ENCODE data around the gene MAFG.

Gene MAFG

DNA sequence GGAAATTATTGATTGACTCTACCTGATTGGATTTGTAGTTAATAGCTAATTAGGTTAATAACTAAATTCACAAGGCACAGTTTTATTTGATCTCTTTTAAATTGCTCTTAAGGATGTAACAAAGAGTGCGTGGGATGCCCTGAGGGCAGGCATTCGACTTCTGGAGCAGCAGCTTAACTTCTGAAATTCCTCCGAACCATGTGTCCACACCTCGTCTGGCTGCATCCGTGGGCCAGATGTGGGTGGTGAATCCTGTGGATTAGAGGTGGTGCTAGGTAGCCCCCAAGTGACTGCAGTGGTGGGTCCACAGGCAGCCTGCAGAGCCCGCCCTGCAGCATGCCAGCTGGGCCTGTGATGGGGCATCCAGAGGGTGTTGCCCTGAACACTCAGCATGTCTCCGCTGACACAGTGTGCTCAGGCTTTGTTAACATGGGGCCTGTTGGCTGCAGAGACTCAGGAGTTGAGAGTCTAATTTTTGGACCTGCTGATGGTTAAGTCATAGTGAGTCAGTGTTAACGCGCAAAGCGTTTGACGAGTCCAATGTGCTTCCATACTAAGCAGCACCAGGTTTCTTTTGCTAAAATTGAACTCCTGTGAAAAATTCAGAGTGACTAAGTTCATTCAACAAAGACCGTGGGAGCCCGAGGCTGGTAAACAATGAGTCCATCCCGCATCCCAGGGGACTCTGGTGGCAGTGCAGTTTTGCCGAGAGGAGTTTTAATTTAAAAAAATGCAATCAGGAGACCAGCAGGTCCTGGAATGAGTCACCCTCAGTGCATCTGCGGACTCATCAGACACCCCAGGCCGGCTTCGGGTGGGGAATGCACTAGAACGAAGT lies 29.3 kb downstream of the MAFG start:
- no peak for DNase-seq (ENCODE audit: low read depth in 2 of 2)

DNA sequence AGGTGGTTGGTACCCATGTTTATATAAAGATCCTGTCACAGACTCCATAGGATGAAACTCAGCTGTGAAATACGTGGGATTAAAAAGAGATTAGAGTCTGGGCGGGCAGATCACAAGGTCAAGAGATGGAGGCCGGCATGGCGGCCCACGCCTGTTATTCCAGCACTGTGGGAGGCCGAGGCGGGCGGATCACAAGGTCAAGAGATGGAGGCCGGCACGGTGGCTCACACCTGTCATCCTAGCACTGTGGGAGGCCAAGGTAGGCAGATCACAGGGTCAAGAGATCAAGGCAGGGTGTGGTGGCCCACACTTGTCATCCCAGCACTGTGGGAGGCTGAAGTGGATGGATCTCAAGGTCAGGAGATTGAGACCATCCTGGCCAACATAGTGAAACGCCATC lies 32.1 kb downstream of the MAFG start:
- no peak for DNase-seq (ENCODE audit: low read depth in 2 of 2)

DNA sequence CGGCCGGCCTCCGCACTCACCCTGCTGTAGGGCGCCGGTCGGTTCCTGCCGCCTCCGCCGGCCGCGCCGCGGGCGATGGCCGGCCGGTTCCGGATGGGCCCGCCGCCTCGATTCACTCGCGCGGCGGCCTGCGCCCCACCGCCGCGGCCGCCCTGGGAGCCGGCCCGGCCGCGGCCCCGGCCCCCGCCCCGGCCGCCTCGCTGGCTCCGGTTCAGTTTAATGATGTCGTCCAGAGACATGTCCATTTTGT lies 36.3 kb downstream of the MAFG start:
- DNase-seq (ENCODE audit: low read depth in 2 of 2) = no peak

DNA sequence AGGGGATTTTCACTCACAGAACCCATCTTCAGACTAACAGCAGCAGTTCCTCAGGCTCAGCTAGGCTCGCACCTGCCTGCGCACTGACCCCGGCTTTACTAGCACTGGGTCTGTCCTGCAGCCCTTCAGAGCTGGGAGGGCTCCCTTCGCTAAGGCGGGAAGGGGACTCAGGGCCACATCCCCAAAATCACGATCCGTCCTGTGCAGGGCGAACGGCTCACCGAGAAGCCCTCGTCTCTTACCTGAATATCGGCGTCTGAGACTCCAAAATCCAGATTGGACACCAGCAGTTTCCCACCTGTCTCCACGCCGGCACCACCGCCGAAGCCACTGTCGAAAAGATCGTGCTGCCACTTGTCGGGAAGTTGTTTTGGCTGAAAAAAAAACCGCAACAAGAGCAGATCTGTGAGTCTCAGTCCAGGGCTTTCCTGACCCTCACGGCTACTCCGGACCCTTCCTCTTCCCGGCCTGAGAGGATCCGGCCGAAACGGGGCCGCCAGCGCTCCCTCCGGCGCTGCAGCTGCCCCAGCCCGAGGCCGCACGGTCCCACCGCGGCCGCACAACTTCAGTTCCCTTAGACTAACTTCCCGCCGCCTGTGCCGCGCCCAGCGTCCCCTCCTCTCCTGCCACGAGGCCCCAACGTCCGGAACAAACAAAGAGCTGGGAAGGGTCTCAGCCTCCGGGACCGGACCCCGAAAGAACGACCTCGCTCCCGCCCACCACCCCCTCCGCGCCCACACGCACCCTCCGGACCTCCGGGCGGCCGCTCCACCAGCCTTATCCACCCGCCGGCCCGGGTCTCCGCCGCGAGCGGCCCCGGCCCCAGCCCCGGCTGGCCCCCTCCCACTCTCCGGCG lies 36.9 kb downstream of the MAFG start:
- DNase-seq (ENCODE audit: low read depth in 2 of 2) = no peak

DNA sequence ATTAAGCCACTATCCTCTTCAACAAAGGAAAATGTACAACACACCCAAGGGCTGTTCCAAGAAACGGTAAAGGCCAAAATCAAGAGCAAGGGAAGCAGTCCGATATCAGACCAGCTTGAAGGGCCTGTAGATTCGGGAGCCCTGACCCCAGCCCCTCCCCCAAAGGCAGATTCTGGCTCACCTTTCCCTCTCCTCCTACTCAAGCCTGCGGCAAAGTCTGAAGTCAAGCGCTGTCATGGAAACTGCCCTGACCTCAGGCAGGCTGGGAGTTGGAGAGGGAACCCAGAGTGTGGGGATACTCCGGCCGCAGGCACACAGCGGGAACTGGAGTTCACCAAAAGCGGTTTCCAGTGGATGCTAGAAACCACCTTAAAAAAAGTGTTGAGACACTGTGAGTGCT lies 37.9 kb downstream of the MAFG start:
- DNase-seq (ENCODE audit: low read depth in 2 of 2) = no peak

DNA sequence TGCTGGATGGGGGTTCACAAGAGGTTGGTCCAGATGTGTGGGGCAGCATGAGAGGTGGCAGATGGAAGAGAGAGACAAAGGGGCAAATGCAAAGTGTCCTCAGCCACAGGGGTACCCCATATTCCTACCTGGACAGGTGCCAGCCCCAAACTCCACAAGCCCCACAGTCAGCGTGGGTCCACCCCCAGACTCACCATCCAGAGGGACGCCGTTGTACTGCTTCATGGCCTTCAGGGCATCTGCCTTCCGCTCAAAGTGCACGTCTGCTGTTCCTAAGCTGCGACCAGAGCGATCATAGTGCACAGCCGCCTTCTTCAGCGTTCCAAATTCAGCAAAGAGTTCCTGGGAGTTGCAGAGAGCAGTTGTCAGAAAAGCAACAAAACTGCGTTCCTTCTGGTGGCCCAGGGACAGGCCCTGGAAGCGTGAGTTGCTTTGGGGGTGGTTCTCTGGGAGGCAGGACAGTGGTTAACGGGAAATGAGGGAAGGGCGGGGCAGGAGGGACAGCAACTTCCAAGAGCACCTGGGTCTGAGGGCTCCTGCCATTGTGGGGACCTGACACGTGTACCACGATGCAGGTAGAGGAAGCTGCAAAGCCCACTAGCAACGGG lies 38.4 kb downstream of the MAFG start:
- DNase-seq (ENCODE audit: low read depth in 2 of 2) = no peak

DNA sequence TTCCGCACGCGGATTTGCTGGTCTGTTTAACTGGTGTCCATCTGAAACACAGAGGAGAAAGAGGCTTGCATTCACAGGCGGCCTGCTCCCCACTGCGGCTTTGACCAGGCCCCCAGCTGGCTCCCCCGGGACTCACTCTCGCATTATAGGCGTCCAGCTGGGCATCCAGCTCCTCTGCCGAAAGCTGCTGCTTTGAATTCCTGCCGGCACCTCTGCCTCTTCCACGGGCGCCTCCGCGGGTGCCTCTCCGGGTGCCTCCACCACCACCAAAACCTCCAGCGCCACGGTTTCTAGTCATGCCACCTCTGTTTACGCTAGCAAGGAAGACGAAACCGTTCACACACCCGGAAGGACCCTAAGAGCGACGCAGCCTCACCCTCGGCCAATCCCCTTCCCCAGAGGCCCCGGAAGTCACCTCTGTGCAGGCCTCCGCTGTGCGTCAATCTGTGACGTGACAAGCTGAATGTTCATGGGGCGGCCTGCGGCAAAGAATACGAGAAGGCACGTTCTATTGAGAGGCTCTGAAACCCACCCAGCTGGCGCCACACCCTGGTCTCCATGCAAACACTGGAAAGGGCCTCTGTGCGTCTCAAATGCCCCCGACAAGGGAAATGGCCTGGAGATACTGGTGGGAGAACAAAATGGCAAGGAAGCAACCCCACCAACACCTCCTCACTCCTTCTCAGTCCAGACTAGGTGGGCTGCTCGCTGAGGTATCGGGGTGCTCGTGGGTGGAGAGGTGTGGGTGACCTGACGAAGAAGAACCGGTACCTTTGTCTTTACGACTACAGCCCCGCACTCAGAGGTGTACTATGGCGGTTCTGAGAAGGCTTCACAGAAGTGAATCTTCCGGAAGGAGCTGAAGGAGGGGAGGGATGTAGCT lies 39.2 kb downstream of the MAFG start:
- no peak for DNase-seq (ENCODE audit: low read depth in 2 of 2)

DNA sequence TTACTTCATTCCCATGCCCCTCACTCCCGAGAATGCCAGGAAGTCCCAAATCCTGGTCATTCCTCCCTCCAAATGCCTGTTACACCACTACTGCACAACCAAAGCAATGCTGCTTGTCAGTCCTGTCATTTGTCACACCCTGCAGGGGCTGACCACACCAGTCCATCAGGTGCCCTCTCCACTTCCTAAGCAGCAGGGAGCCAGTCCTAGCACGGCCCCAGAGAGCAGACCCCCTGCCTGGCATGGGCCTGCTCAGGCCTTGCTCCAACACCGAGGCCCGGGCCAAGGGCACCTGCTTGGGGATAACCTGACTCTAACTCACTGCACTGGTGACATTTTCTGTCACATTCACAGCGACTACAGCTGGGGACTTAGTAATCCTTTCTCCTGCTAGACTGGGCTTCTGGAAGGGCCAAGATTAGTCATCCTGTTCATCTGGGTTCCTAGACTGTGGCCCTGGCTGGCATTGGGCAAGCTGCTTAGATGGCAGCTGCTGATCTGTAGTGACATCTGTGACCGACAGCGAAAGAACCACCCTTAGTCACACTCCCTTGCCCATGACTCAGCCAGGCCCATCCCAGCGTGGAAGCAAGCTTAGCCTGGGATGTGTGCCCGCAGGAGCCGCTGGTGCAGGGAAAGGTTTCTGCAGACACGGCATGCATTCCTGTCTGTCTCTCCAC lies 41.5 kb downstream of the MAFG start:
- no peak for DNase-seq (ENCODE audit: low read depth in 2 of 2)

DNA sequence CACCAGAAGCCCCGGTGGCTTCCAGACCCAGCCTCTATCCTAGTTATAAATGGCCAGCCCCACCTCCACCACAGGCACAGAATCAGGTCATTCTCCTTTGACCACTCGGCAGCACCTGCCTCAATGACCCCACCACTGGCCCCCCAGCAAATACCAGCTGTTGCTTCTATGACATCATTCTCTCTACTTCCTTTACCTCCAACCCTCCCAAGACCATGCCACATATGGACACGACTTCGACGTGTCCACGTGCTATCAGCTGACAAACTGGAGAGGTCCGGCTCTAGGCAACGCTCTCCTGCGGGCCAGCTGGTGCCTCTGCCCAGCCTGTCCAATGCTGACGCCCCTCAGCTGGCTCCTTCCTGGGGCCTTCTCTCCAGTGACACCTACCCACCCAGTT lies 42.1 kb downstream of the MAFG start:
- no peak for DNase-seq (ENCODE audit: low read depth in 2 of 2)

DNA sequence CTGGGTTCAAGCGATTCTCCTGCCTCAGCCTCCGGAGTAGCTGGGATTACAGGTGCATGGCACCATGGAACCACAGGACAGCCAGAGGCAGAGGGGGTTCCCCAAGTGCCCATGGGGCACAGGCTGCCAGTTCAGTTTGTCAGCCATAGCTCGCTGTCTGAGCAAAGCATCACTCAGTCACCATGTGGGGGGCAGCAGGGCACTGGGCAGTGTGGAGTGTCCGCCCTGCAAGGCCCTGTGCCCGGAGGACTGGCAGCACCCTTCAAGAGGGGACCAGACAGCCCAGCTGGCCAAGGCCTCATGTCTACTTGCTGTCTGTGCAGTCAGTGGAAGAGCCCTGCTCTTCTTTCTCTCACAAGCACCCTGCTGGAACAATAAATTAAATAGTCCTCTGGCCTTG lies 42.6 kb downstream of the MAFG start:
- no peak for DNase-seq (ENCODE audit: low read depth in 2 of 2)

DNA sequence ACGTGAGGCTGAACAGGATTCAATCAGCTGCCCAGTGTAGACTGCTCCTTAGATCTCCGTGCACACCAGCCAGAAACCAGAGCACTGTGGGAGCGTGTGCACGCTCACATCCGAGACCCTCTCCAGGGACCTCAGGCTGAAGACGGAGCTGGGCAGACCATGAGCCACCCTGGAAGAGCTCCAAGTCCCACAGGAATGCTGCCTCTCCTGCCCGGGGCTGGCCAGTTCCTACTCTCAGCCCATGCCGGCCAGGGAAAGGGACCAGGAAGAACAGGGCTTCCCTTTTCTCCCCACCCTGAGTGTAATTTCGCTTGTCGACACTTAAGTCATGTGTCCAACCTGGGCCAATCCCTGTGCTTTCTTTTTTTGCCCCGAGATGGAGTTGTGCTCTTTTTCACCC lies 43.0 kb downstream of the MAFG start:
- DNase-seq (ENCODE audit: low read depth in 2 of 2) = no peak

DNA sequence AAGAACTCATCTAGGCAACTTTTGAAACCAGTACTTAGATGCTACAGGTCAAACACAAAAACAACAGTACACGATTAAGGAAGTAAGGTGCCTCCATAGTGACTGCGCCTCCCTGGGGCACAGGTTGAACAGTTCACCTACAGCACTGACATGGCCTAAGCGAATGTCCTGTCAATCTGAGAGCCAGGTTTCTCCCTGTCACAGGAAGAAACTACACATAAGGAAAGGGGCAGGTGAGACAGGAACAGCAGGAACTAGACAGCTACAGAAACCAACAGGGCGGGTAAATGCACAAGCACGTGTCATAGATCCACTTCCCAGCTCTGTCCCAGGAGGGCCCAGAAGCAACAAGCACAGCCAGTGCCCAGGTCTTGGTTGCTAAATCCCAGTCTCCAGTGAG lies 48.4 kb downstream of the MAFG start:
- no peak for DNase-seq (ENCODE audit: low read depth in 2 of 2)

DNA sequence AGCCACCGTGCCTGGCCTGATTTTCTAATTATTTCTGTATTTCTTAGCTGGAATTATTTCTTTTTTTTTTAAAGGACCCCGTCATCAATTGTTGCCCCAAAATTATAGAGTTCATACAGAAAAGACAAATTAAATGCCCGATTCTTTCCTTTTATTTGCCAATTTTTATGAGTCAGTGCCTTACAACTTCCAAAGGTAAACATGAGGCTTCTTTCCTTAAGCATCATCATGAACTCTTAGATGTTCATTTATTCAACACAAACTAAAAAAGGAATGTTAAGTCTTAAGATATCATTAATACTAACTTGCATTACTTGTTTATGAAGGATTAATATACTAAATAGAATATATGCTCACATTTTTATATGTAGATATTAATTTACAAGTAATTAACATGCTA lies 49.2 kb downstream of the MAFG start:
- no peak for DNase-seq (ENCODE audit: low read depth in 2 of 2)

DNA sequence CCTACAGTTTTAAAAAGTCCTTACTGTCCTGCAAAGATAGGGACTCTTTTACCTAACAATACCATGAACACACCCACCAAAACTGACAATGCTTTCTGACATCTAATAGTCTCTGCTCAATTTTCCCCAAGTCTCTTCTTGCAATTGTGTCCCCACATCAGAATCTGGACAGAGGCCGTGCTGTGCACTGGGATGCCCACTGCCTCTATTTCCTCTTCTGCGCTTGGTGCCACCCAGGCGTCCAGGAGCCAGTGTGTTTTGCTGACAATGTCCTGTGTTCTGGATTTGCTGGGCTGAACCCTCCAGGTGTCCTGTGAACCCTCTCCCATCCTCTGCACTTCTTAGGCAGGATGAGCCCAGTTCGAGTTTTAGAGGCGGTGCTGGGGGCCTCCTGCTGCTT lies 50.0 kb downstream of the MAFG start:
- DNase-seq (ENCODE audit: low read depth in 2 of 2) = no peak

DNA sequence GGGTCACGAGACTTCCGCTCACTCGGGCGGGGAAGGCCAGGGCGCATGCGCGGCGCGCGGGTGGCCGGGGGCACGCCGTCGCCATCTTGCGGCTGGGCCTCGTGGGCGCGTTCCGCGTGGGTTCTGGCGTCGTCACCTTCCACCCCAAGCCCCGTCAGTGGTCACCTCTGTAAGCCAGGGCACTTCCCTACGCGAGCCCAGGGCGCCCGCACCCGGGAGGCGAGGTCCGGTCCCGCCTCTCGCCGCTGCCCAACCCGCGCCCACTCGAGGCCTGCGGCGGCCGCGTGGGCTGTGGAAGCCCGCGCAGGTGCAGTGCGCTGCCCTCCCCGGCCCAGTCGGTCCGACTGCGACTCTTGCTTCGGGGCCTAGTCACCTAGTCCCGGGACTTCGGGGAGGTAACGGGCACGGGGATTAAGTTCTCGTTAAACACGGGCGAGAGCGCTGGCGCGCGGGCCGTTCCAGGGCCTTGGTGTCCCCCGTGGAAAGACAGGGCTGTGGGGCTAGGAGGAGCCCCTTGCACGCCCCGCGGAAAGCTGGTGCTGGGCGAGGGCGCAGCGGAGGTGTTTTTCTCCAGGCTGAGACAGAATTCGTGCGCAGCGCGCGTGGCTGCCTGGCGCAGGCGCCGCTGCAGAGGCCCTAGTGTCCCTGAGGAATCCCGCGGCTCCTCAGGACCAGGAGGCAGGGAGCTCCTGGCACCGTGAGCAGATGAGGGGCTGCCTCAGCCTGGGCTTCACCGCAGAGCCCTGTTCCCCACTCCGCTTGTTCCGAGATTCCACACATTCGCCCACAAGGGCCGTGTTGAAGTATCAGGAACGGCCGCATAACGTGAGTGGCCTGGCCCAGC lies 55.9 kb downstream of the MAFG start:
- peak; percentile 92 to 96 for DNase-seq (ENCODE audit: low read depth in 2 of 2)

DNA sequence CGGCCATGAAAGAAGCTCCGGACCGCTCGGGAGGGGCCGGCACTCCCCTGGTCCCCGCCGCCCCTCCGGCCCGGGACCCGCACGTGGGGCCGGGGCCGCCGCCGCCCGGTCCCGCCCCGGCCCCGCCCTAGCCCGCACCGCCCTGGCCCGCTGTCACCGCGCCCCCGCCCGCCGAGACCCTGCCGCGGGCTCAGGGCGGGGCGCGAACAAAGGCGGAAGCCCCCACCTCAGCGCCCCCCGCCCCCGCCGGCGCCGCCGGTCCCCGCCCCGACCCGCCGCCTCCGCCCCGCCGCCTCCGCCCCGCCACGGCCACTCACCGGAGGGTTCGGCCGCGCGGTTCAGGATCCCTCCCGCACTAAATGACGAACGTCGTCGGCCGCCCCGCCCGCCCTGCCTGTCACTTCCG lies 56.6 kb downstream of the MAFG start, which contains the start of gene ARHGDIA:
Gene ARHGDIA, minus strand, starts transcription at position 357 of the 406 bp plus-strand sequence. CDS start 1,407 bp downstream, outside the sequence.
- no peak for DNase-seq (ENCODE audit: low read depth in 2 of 2)

DNA sequence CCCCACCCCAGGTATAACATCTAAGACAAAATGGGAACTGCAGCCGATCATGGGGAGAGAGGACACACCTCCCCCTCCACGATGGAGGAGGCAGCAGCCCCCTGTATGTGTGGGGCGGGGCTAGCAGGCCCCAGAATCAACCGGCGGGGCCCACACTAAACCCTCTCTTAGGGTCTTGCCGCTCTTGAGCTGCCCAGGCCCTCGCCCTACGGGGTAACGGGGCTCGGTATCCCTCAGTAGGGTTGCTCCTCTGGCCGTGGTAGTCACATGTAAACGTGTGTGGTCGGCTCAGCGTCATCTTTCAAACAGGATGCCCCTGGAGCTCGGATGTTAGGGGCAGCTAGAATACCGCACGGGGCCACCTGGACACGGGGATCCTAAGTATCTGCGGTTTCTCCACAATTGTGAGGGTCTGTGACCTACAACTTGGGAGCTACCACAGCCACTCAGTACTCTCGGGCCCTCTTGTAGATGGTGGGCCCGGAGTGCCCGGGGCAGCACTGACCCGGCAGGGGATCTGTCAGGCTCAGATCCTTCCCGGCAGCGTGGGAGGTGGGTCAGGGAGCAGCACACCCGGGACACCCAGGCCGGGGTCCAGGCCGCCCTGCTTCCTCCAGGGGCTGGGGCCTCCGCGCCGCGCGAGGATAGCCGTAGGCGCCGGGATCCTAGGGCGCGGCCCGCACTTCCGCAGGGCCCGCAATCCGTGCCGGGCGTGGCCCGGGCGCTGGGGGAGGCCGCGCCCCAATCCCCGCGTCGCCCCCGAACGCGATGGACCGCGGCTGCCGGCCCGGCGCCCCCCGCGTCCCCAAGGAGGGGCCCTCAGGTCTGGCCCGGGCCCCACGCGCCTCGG lies 57.2 kb downstream of the MAFG start:
- DNase-seq (ENCODE audit: low read depth in 2 of 2) = peak in 1 of 2 donors; percentile 28

DNA sequence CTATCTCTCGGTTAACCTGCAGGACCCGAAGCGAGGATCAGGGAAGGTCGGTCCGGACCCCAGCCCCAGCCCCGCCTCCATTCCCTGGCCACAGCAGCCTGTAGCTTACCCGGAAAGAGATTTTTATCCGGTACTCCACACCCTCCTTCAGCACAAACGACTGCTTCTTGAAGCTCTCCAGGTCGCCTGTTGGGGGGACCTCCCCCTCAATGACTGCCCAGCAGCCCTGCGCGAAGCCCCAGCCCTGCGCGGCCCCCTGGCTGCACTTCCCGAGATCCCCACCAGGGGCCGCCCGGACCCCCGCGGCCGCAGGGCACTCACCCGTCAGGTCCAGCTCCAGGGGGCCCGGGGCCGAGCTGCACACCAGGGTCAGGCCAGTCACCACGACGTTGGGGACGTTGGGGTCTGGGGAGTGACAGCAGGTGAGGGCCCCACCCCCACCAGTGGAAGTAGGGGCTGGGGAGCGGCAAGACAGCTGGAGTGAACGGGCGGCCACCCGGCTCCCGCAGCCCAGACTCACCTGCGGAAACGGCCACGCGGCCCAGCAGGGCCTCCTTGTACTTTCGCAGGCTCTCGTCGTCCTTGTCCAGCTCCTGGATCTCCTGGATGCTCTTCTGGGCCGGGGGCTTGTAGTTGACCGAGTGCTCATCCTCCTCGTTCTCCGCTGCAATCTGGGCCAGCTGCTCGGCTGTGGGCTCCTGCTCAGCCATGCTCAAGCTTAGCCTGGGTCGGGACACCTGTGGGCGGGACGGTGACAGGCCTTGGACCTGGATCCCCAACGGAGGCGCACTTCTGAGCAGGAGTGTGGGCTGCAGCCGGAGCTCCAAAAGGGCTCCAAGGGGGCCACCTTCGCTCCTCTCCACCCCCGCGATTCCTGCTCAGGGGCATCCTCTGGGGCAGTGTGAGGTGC lies 58.1 kb downstream of the MAFG start:
- DNase-seq (ENCODE audit: low read depth in 2 of 2) = peak; percentile 36 to 58

Measured in stimulated activated CD8-positive, alpha-beta memory T cell treated with anti-CD3 and anti-CD28 coated beads, Interleukin-2, amount 100 ng/mL, for 48 hours (primary cell).